ENCODE measurements around the gene DYNLRB2.

Gene DYNLRB2

GRCh38 chr16:80540516-80541305, at the start of gene DYNLRB2:
DYNLRB2 (plus strand) TSS chr16:80540993; CDS start chr16:80541077, 84 bp downstream.
- peak; percentile 91 for DNase-seq

DNA sequence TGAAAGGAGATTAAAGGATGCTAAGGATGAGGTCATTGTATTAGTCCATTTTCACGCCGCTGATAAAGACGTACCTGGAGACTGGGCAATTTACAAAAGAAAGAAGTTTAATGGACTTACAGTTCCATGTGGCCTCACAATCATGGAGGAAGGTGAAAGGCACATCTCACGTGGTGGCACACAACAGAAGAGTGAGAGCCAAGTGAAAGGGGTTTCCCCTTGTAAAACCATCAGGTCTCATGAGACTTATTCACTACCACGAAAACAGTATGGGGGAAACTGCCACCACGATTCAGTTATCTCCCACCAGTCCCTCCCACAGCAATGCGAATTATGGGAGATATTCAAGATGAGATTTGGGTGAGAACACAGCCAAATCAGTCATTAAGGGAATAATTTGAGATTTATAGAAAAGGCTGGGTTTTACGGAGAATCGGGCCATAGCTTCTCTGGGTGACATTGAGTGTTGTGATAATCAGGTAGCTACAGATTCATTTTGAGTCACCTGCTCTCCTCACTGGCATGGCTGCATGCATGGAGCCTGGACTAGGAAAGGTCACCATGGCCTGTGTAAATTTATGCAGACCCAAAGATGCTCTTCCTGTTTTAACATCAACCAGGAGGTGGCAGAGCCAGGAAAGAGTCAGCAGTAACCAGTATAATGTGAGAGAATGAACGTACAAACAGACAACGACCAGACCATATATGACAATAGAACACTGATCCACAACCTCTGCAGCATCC, 40.5 kb upstream of the DYNLRB2 start:
- no peak for DNase-seq

DNA sequence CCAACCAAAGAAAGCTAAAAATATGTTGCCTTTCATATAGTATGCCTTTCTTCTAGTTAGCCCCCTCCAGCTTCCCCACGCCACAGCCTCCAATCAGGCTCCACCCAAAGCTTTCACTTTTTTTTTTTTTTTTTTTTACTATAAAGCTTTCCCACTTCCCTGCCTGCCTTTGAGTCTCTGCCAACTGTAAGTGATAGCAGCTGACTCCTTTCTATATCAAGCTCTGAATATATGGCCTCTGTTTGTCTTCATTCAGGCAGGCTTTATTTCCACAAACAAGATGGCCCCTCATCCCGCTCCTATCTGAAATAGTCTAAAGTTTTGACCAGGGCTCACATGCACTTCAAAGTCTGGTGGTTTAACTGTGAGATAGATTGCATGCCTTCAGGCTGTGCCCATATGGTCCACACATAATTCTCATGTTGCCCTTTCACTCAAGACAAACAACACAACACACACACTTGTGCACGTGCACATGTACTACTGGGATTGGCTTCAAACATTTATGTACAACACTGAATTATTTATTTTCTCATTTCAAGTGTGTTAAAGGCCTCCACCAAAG, 39.8 kb upstream of the DYNLRB2 start:
- DNase-seq = no peak

GRCh38 chr16:80503107-80503506, 37.7 kb upstream of the DYNLRB2 start:
- no peak for DNase-seq

DNA sequence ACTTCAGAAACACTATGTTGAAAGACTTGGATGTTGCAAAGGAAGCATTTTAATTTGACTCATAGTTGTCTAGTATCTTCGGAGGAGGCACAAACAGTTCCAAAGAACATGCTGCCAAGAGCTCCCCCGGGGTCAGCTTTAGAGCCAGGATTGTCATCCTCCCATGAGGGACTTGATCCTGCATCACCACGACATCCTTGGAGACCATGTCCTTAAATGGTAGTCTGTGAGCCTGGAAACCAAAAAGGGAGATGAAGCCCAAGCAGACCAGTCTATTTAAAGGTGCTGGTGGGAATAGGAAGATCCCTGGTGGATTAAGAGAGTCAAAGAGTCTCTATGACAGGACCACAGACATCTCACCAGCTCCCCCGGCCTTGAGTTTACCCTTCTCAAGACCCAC, 33.3 kb upstream of the DYNLRB2 start:
- DNase-seq = no peak

- no peak for DNase-seq
Measured at GRCh38 chr16:80509872-80510271, 30.9 kb upstream of the DYNLRB2 start.

DNA sequence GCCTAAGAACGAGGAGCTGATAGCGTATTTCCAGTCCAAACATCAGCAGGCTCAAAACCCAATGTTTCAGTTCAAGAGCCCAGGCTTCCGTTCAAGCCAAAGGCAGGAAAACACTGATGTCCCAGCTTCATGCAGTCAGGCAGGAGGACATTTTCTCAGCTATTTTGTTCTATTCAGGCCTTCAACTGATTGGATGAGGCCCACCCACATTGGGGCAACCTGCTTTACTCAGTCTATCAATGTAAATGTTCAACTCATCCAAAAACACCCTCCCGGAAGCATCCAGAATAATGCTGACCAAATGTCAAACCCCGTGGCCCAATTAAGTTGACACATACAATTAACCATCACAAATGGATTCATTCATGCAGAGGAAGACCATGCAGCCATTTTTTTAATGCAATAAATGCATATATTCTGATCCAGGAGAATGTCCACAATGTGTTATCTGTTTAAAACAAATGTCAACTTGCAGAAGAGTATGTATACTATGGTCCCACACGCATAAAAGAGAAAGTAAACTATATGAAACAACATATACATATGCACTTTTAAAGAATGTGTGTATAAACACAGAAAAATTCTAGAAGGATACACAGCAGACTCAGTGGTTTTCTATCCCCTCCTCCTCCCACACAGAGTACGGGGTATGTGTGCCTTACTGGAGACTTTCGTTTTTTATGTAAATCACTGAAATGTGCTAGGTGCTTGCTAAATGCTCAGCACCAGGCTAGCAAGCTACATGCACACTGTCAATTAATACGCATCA, 28.8 kb upstream of the DYNLRB2 start:
- DNase-seq = no peak

DNA sequence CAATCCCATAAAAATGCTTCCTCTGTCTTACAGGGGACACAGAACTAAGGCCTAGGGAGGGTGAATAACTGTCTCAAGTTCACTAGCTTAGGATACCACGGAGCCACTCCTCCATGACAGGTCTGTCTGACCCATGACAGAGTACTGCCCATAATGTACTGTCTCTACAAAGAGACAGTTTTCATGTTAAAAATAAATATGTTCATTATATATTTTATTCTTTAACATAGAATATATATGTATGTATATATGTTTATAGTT, 28.3 kb upstream of the DYNLRB2 start:
- DNase-seq = no peak

DNA sequence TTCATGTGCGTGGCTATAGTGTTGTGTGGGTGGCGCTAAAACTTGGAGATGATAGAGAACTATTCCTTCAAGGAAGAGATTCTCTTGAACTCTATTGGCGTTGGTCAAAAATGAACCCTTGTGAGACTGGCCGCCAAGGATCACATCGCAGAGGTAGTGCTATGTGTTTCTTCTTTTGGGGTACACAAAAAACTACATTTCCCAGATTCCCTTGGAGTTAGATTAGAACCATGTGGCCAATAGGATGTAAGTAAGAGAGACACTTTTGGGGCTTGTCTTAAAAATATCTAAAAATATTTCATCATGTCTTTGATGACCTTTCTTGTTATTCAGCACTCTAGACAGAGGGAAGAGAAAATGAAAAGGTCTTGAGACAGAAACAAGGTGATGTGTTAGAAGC, 25.4 kb upstream of the DYNLRB2 start:
- no peak for DNase-seq

- no peak for DNase-seq
Measured at GRCh38 chr16:80517846-80518245, 22.9 kb upstream of the DYNLRB2 start.

GRCh38 chr16:80518436-80518835, 22.4 kb upstream of the DYNLRB2 start:
- DNase-seq = peak; percentile 18

- DNase-seq = no peak
Measured at GRCh38 chr16:80519189-80519588, 21.6 kb upstream of the DYNLRB2 start.

DNA sequence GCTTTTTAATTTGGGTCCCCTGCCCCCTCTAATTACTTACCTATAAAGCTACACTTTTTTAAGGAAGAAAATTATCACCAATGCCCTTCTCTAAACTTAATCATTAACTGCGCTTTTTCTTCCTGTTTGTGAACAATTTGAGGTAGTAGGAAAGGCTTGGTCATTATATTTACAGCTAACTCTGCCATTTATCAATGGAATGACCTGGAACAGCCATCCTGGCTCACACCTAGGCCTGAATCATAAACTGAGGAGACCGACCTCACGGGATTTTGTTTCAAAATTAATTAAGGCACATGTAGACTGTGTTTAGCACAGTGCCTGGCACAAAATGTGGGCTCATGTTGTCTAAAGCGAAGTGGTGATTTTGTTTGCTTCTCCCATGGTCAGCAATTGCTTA, 15.4 kb upstream of the DYNLRB2 start:
- DNase-seq = no peak

DNA sequence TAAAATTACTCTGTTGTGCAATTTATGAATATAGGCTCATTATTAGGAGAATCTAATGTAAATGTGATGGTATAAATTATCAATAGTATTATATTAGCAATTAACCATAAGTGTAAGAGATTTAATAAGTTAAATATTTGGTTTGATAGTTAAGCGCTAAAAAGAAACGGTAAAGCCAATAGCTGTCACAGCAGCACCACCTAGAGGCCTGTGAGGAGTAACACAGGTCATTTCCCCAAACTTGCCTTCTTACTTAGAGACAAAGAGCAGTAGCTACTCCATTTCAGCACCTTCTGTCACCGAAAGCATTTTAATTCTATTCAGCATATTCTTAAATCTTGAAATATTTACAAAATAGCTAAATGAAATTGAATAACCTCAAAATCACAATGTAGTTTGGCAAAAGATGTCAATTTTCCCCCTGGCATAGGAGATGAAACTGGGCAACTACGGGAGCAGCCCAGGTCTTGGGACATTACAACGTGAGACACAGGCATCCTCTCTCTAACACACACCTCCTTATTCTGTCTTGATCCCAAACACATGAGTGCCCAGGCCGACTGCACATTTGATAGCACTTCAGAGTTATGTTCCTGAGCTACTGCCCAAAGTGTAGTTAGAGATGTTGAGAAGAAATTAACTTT, 14.3 kb upstream of the DYNLRB2 start:
- DNase-seq = peak; percentile 41

GRCh38 chr16:80527297-80527696, 13.5 kb upstream of the DYNLRB2 start:
- peak; percentile 22 for DNase-seq

GRCh38 chr16:80530479-80530878, 10.3 kb upstream of the DYNLRB2 start:
- DNase-seq = no peak

GRCh38 chr16:80536238-80536637, 4.6 kb upstream of the DYNLRB2 start:
- DNase-seq = no peak

GRCh38 chr16:80541306-80541694, 507 bp downstream of the DYNLRB2 start:
- no peak for DNase-seq

DNA sequence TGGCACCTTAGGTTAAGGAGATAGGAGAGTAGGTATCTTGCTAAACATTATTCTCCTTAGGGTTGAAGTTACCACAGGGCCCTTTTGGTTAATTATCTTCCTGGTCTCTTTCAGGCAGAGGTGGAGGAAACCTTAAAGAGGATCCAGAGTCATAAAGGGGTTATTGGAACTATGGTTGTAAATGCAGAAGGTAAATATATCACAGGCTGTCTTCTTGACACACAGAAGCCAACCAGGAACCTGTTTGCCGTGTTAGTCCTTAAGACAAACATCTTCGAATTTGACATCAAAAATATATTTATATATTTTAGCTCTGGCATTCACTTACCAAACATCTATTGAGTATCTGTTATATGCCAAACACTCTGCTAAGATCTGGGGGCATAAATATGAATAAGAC, 2.4 kb downstream of the DYNLRB2 start:
- DNase-seq = no peak

DNA sequence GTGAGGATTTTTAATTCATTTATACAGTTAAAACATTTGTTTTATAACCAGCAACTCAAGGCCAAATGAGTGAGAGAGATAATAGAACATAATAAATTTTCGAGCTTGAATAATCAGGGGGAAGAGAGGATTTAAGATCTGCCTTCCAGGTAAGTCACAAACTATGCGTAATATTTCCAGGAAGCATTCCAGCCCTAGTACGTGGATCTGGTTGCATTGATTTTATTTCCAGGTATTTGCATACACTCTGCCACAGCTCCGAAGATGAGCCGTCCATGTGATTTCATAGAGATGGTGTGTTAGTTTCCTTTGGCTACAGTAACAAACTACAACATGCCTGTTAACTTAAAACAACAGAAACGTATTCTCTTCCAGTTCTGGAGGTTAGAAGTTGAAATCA, 3.5 kb downstream of the DYNLRB2 start:
- no peak for DNase-seq

GRCh38 chr16:80546249-80546648, 5.5 kb downstream of the DYNLRB2 start:
- DNase-seq = no peak

DNA sequence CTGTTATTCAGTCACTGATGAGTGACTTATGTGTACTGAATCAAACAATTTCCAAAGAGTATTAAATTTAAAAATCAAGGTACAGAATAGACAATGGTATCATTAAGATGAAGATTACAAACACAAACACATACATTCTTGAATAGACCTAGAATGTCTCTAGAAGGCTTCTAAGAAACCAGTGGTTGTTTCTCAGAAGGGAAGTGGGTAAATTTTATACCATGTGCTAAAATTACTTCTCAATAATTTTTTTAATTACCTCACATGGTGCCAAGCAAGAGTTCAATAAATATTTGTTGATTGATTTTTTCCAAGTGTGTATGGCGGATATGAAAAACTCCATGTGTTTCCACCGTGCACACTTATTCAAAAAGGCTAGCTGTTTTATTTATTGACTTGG, 6.4 kb downstream of the DYNLRB2 start:
- no peak for DNase-seq

- no peak for DNase-seq
Measured at GRCh38 chr16:80552277-80552676, 11.5 kb downstream of the DYNLRB2 start.
